Adrenal gland (tissue), 12 donors: ENCODE measurements around the gene MYH7. TPM values are rescaled to one million over a fixed set of nuclear protein-coding genes. Genes with fewer than 3 reads are reported as not detected.
"Not testable (repeated sequence)": the region's sequence is repeated elsewhere in the genome, so short reads cannot be mapped to it uniquely, and the experiment has no call there.

Source experiments
- DNase-seq, 7 donors: peaks; one replicate each; pipeline ENCODE4 v3.0.0-alpha.2; 2019 to 2020
- H3K27ac ChIP-seq, 5 donors: fragments of 200-600 bp; sonication (generic) in 4 of 5; 1 replicate in 3 of 5; 2 replicates in 2 of 5; pipeline versions ENCODE4 v1.5.1 to v1.8.0; 2016 to 2020; ENCODE audit warnings: mild to moderate bottlenecking in 1 of 5
- H3K27me3 ChIP-seq: fragments of 200-600 bp; 2 replicates; pipeline ENCODE4 v1.8.0; 2021
- H3K36me3 ChIP-seq, 2 donors: fragments of 200-600 bp; replicated peaks in 1 of 2; 1 replicate in 1 of 2; 2 replicates in 1 of 2; pipeline versions ENCODE4 v1.5.1 to v1.8.0; 2018 to 2022
- H3K4me1 ChIP-seq, 2 donors: fragments of 200-600 bp; replicated peaks in 1 of 2; 1 replicate in 1 of 2; 2 replicates in 1 of 2; pipeline versions ENCODE4 v1.5.1 to v1.8.0; 2018 to 2021
- H3K4me3 ChIP-seq, 4 donors: fragments of 200-600 bp; sonication (generic) in 3 of 4; one replicate each; pipeline ENCODE4 v1.5.1; 2016 to 2018
- H3K9me3 ChIP-seq, 3 donors: fragments of 200-600 bp; sonication (generic) in 1 of 3; replicated peaks in 1 of 3; 1 replicate in 2 of 3; 2 replicates in 1 of 3; pipeline versions ENCODE4 v1.5.1 to v1.8.0; 2016 to 2021
- CTCF ChIP-seq, 6 experiments: fragments of 450-650 bp in 4 of 6; fragments of 200-600 bp in 2 of 6; sonication (generic) in 1 of 6; IDR thresholded peaks; 1 replicate in 5 of 6; 2 replicates in 1 of 6; pipeline versions ENCODE4 v1.5.1 to v1.8.0; 2016 to 2021; ENCODE audit warnings: antibody characterized with exemption in 6 of 6, mild to moderate bottlenecking in 2 of 6, moderate library complexity in 1 of 6
- POLR2A ChIP-seq, 2 donors: fragments of 450-650 bp; IDR thresholded peaks; one replicate each; pipeline ENCODE4 v1.6.1; 2017; ENCODE audit warnings: antibody characterized with exemption in 2 of 2, mild to moderate bottlenecking in 2 of 2, moderate library complexity in 1 of 2
- WGBS, 4 donors: extraction: QIAGEN DNeasy Blood & Tissue Kit in 2 of 4; methylation state at CpG; one replicate each; pipeline versions ENCODE4 v1.1.5 to v1.1.7; 2013 to 2017; 5-methylcytosine and 5-hydroxymethylcytosine counted together
- intact Hi-C, 2 donors: fragments of 100-400 bp; cut with DNase I; formaldehyde crosslinking; loops; one replicate each; pipeline versions ENCODE4 v1.14.1 to v1.15.0; 2022 to 2023
- polyA plus RNA-seq, 3 donors: library from polyadenylated mRNA; stranded (reverse); fragments of 200-250 nt in 2 of 3; fragments of 350-450 nt in 1 of 3; fragmentation: Illumina TruSeq in 1 of 3; extraction: RNeasy Lipid Tissue Mini Kit (QIAGEN cat#74804) in 1 of 3; gene quantifications; one replicate each; pipeline ENCODE4 v1.2.3, GENCODE V29; 2013 to 2014
- total RNA-seq, 9 donors: library from RNA; depleted of rRNA in 4 of 9; stranded (reverse); fragments of >200 nt in 4 of 9; fragments of 120-200 nt in 1 of 9; fragmentation: NEBNext Ultra II Directional in 1 of 9; extraction: Animal tissue kit (Norgen Biotek cat#: 25700) in 1 of 9; gene quantifications; one replicate each; pipeline versions ENCODE4 v1.1.0 to v1.2.4, GENCODE V29; 2013 to 2023
- donor health status: healthy with polysubstance abuse.
- donor health status: Bipolar disorder and iron deficiency.
- donor health status: DM: yes; HTN: yes; CAD: no.
- donor health status: DM: no; HTN: no; CAD: no.
- donor health status: DM: no; HTN: no; CAD: no.
- donor health status: DM: yes; HTN: yes; CAD: no.

Gene MYH7
- total and polyA plus RNA-seq, 12 donors: 0.06 to 7.1 (median 0.64) TPM; not detected in 4

GRCh38 chr14:23392613-23393012 is 42.8 kb downstream of the MYH7 start:
- intact Hi-C loops: no loop called here

GRCh38 chr14:23389871-23390270 is 45.6 kb downstream of the MYH7 start:
- WGBS, 4 donors: 73 to 90% (median 84%) methylated on average over 3 to 5 of the region's 19 CpGs
- H3K4me3 ChIP-seq, H3K27ac ChIP-seq, DNase-seq, H3K9me3 ChIP-seq, intact Hi-C loops, H3K4me1 ChIP-seq, H3K27me3 ChIP-seq, H3K36me3 ChIP-seq: not testable (repeated sequence)

More at GRCh38 chr14:23392613-23393012, 42.8 kb downstream of the MYH7 start:
- Histone ChIP-seq H3K27me3 (no peaks in the 10 kb centered on the region), H3K36me3 (no peaks in the 10 kb centered on the region), H3K27ac (no peak overlapping the region), H3K9me3 (no peaks in the 10 kb centered on the region), H3K4me1 (no peaks in the 10 kb centered on the region), H3K4me3 (no peak overlapping the region)
- TF ChIP-seq POLR2A (IDR thresholded peaks at IDR 0.05) (no peak), CTCF (IDR thresholded peaks at IDR 0.05) (no peak)
- WGBS, 4 donors: 74 to 84% (median 81%) methylated on average over 6 to 7 of the region's 7 CpGs
- DNase-seq: no peak

GRCh38 chr14:23389396-23389795 is 46.1 kb downstream of the MYH7 start:
- H3K4me1 ChIP-seq: no peaks in the 10 kb centered on the region
- no peaks in the 10 kb centered on the region for H3K36me3 ChIP-seq
- 72 to 89% (median 80%) methylated on average over 12 of the region's 12 CpGs for WGBS, 4 donors
- no peak overlapping the region for H3K4me3 ChIP-seq
- no peak for DNase-seq
- TF ChIP-seq CTCF (IDR thresholded peaks at IDR 0.05): no peak
- no peak for TF ChIP-seq POLR2A (IDR thresholded peaks at IDR 0.05)
- no peaks in the 10 kb centered on the region for H3K27me3 ChIP-seq
- H3K27ac ChIP-seq: no peak overlapping the region
- no peaks in the 10 kb centered on the region for H3K9me3 ChIP-seq
- intact Hi-C loops: no loop called here

GRCh38 chr14:23388996-23389395 is 46.5 kb downstream of the MYH7 start:
- Histone ChIP-seq H3K27ac (no peak overlapping the region), H3K36me3 (no peaks in the 10 kb centered on the region), H3K9me3 (no peaks in the 10 kb centered on the region), H3K4me3 (no peak overlapping the region), H3K4me1 (no peaks in the 10 kb centered on the region), H3K27me3 (no peaks in the 10 kb centered on the region)
- intact Hi-C loops: no loop called here
- 61 to 87% (median 77%) methylated on average over 8 of the region's 8 CpGs for WGBS, 4 donors
- DNase-seq: no peak
- TF ChIP-seq CTCF (IDR thresholded peaks at IDR 0.05) (no peak), POLR2A (IDR thresholded peaks at IDR 0.05) (no peak)
